GM18499 (cell line): ENCODE results near the gene SOWAHD.
A peak's percentile ranks its signal among the peaks of the same experiment; 100 is the strongest.
"Not testable (repeated sequence)": the region's sequence is repeated elsewhere in the genome, so short reads cannot be mapped to it uniquely, and the experiment has no call there.

ENCODE experiments used
- ATAC-seq: cut with Tn5 transposase; IDR thresholded peaks from one replicate; pipeline ENCODE4 v1.9.1; 2021; ENCODE audit warnings: moderate number of reproducible peaks; ENCODE audit not compliant: insufficient read depth, unreplicated experiment

The SOWAHD gene

GRCh38 chrX:119757646-119757978 is 776 bp upstream of the SOWAHD start:
- no peak for ATAC-seq

- no peak for ATAC-seq
These were observed 401 bp downstream of the SOWAHD start for GRCh38 chrX:119758731-119759247.

GRCh38 chrX:119759248-119759766 is 919 bp downstream of the SOWAHD start:
- no peak for ATAC-seq

- no peak for ATAC-seq
These were observed 1.9 kb downstream of the SOWAHD start for GRCh38 chrX:119760026-119760877.

- ATAC-seq: no peak
These were observed 4.3 kb downstream of the SOWAHD start for GRCh38 chrX:119762718-119763117.

- no peak for ATAC-seq
These were observed 4.8 kb downstream of the SOWAHD start for GRCh38 chrX:119763181-119763580.

GRCh38 chrX:119763836-119764387 is 5.5 kb downstream of the SOWAHD start:
- no peak for ATAC-seq

GRCh38 chrX:119768436-119768835 is 10.0 kb downstream of the SOWAHD start:
- not testable (repeated sequence) for ATAC-seq

- ATAC-seq: not testable (repeated sequence)
These were observed 11.0 kb downstream of the SOWAHD start for GRCh38 chrX:119769388-119769787.

- ATAC-seq: no peak
These were observed 17.3 kb downstream of the SOWAHD start for GRCh38 chrX:119775517-119776238.

- ATAC-seq: no peak
These were observed 20.4 kb downstream of the SOWAHD start for GRCh38 chrX:119778829-119779228.

GRCh38 chrX:119783026-119783425 is 24.6 kb downstream of the SOWAHD start:
- no peak for ATAC-seq

- ATAC-seq: peak; percentile 37
These were observed 26.5 kb downstream of the SOWAHD start for GRCh38 chrX:119784747-119785446.

- no peak for ATAC-seq
These were observed 32.6 kb downstream of the SOWAHD start for GRCh38 chrX:119790977-119791436.

GRCh38 chrX:119791437-119792231 is 33.2 kb downstream of the SOWAHD start, which contains the start of gene RPL39:
Gene RPL39, minus strand, starts transcription at chrX:119791630. Its CDS starts 54 bp downstream, at chrX:119791576.
- ATAC-seq: peak; percentile 59

GRCh38 chrX:119801253-119802221 is 43.1 kb downstream of the SOWAHD start:
- no peak for ATAC-seq

GRCh38 chrX:119802546-119802945 is 44.2 kb downstream of the SOWAHD start:
- ATAC-seq: no peak

GRCh38 chrX:119808461-119808860 is 50.1 kb downstream of the SOWAHD start:
- not testable (repeated sequence) for ATAC-seq
